ENCODE data around the gene ICE1.

DNA sequence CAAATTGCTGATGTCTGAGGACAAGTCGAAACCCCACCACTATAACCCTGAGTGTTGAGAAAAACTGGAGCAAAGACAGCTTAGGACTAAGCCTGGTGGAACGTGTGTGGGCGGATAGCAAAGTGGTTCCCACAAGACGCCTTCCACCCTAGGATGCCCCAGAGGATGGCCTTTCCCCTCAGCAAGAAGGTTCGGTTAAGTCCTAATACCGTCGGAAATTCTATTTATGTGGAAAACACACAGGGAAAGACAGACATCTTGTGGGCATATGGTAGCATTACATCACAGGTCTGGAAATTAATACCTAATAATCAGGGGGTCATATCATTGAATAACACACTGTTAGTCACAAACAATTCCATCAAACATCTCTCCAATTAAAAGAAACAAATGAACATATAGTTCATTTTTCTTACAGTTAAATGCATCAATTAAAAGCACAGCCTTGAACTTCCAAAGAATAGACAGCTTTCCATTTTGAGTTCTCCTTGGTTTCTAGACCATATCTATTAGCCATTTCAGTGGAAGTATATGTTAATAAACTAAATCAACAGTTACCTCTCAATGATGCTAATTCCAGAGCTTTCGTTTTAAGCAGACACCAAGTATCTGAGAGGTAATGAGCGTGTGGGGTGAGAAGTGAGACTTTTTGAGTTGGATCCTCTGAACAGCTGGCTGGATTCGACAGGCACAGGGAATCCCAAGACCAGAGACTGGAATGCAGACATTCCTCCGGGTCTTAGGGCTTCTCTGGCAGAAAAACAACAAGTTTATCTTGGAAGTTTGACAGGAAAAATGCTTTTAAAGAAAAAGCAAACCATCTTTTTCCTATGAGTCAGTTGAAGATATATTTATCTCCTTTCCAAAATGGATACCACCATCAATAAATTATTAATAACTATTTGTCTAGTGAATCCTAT lies 2.9 kb upstream of the ICE1 start:
- TF ChIP-seq, protein P1, sequence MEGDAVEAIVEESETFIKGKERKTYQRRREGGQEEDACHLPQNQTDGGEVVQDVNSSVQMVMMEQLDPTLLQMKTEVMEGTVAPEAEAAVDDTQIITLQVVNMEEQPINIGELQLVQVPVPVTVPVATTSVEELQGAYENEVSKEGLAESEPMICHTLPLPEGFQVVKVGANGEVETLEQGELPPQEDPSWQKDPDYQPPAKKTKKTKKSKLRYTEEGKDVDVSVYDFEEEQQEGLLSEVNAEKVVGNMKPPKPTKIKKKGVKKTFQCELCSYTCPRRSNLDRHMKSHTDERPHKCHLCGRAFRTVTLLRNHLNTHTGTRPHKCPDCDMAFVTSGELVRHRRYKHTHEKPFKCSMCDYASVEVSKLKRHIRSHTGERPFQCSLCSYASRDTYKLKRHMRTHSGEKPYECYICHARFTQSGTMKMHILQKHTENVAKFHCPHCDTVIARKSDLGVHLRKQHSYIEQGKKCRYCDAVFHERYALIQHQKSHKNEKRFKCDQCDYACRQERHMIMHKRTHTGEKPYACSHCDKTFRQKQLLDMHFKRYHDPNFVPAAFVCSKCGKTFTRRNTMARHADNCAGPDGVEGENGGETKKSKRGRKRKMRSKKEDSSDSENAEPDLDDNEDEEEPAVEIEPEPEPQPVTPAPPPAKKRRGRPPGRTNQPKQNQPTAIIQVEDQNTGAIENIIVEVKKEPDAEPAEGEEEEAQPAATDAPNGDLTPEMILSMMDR (IDR thresholded peaks at IDR 0.05; ENCODE audit: borderline replicate concordance, extremely low read depth, low read length, poor library complexity, severe bottlenecking) = peak; percentile 59
- TF ChIP-seq EZH2 (IDR thresholded peaks at IDR 0.05; ENCODE audit: borderline replicate concordance, low read depth, low read length, severe bottlenecking) = no peak
